GM20431 (cell line): ENCODE measurements around the gene DNAAF2.
"Not testable (repeated sequence)": the region's sequence is repeated elsewhere in the genome, so short reads cannot be mapped to it uniquely, and the experiment has no call there.

Experiments
- in situ Hi-C: fragments of 300-500 bp; cut with MseI, MboI; formaldehyde crosslinking; loops from one replicate; pipeline ENCODE4 v1.15.0; 2020; ENCODE audit warnings: low sequenced_read_pairs; ENCODE audit not compliant: unreplicated experiment

DNAAF2 gene

DNA sequence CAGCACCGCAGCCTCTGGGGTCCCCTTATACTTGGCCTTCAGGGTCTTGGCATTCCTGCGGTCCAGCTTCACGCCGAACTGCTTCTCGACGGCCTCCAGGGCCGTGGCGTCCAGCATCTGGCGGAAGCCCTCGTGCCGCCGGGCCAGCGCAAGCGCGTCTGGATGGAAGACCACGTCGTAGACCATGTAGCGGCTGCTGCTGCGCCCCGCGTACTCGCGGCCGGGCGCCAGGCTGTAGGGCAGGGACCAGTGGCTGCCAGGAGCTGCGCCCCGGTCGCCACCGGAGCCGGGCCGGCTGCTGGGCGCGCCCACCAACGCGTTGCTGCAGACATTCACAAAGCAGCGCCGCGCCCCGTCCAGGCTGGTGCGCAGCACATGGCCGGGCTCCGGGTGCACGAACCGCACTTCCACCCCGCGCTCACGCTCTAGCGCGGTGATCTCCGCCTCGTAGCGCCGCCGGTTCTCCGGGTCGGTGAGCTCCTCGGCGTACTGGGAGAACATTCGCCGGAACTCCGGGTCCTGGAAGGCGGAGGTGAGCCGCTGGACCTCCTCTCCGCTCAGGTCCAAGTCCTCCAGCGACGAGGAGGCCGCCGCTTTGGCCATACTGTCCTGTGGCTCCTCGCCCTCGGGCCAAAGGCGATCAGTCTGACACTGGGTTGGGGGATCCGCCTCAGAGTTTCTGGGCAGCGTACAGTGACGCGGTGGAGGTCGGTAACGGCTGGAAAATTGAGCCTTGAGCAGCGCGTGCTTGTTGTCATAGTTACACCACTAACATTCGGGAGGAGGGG is at the start of gene DNAAF2:
Gene DNAAF2, minus strand, starts transcription at position 698 of the 788 bp plus-strand sequence. Its CDS starts 95 bp downstream, at position 603.
- in situ Hi-C loops, result no loop called here

DNA sequence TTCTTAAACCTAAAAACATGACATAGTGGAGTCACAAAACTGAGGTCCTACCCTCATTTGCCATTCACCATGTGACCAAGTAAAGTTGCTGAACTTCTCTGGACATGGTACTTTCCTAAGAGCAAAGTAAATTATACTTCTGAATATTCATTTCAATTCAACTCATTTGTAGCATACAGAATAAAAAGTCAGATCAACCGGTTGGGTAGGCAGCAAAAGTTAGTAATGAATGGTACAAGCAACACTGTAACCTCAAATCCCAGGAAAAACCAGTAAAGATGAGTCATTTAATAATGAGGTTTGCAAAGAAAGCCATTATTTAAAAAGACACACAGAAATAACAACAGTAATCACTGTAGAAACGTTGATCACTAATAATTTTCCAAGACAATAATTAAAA is 44.2 kb upstream of the DNAAF2 start:
- in situ Hi-C loops, result no loop called here

DNA sequence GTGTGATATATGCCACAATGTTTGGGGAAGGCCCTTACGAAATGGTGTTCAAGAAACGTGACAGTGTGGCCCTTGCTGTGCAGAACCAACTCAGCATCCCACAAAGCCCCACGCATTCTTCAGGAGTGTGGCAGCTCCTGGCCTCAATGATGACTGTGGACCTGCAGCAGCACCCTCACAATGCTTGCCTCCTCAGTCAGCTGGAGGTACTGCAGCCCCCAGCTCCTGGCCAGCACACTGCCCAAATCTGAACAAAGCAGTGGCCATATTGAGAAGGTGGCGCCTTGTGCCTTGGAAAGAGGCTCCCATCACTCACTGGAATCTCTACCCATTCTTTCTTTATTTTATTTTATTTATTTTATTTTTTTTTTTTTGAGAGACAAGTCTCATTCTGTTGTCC is 42.6 kb upstream of the DNAAF2 start:
- in situ Hi-C loops, result no loop called here

- in situ Hi-C loops, result no loop called here
These were observed 38.5 kb upstream of the DNAAF2 start for GRCh38 chr14:49673586-49673985.

DNA sequence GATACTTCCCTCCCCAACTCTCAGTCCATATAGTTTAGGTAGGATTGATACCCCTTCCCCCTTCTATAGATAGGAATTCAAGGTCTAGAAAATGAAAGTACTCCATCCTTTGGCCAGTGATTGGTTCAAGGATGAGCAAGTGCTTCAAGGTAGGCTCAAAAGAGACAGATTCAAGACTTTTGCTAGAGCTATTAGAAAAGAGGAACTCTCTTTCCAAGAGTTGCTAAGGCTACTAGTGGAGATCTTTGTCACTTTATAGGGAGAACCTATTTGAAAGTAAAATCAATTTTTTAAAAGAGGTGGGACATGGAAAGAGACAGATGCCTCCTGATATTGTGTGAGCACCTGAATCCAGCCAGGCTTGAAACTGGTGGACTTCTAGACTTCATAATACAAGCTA is 35.4 kb upstream of the DNAAF2 start:
- in situ Hi-C loops, result no loop called here

GRCh38 chr14:49659526-49660455 is 24.7 kb upstream of the DNAAF2 start:
- in situ Hi-C loops, result no loop called here

GRCh38 chr14:49657500-49657899 is 22.5 kb upstream of the DNAAF2 start:
- in situ Hi-C loops, result not testable (repeated sequence)

DNA sequence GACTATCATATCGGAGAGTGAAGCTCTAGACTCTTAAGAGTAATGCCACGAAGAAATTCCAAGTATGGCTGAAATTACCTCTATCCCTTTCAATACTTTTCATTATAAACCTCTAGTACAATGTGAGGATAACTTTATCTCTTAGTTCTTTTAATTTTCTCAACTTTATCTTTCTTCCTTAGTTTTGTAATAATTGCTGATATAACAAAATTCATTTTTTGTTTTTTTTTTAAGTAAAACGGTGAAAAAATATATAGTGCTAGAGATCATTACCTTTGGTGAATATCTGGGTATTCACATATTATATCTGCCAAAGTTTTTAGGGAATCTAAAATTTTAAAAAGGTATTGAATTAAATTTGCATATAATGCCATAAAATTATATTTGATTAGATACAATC is 19.5 kb upstream of the DNAAF2 start:
- in situ Hi-C loops, result no loop called here

GRCh38 chr14:49653508-49653907 is 18.5 kb upstream of the DNAAF2 start:
- in situ Hi-C loops, result no loop called here

DNA sequence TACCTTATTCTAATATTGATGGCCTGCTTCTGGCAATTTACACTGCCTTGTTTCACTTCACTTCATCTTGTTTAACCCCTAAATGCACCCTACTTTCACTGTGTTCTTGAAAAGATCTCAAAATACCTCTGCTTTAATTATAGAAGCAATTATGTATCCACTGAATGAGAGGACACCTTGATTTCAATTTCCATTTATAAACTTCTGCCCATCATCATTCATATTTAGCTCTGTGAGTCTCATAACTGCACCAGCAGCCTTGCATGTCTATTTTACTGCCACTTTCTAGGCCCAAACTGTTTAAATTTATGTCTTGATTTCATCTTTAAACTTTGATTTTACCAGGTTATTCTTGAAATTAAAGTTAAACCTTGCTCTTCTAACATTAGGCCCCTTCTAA is 7.1 kb upstream of the DNAAF2 start:
- in situ Hi-C loops, result no loop called here

- in situ Hi-C loops, result no loop called here
These were observed 6.7 kb upstream of the DNAAF2 start for GRCh38 chr14:49641697-49642129.

- in situ Hi-C loops, result no loop called here
These were observed 5.7 kb upstream of the DNAAF2 start for GRCh38 chr14:49640540-49641417.

DNA sequence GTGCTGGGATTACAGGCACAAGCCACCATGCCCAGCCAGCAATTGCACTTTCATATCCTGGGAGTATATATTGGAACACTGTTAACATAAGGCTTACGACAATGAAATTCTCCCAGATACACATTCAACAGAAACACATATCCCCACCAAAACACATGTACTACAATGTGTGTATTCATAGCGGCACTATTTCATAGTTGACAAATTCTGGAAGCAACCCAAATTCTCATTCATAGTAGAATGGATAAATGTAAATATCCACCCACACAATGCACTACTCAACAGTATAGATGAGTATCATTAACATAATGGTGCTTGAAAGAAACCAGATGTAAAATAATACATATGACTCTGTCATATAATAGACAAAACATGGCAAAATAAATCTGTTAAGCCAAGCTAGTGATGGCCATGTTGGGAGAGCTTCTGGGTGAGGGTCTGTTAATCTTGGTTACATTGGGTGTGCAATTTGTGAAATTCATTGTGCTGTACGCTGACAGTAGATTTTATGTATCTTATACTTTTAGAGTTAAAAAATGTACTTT is 2.6 kb upstream of the DNAAF2 start:
- in situ Hi-C loops, result no loop called here

- in situ Hi-C loops, result no loop called here
These were observed 1.8 kb upstream of the DNAAF2 start for GRCh38 chr14:49636866-49637265.

DNA sequence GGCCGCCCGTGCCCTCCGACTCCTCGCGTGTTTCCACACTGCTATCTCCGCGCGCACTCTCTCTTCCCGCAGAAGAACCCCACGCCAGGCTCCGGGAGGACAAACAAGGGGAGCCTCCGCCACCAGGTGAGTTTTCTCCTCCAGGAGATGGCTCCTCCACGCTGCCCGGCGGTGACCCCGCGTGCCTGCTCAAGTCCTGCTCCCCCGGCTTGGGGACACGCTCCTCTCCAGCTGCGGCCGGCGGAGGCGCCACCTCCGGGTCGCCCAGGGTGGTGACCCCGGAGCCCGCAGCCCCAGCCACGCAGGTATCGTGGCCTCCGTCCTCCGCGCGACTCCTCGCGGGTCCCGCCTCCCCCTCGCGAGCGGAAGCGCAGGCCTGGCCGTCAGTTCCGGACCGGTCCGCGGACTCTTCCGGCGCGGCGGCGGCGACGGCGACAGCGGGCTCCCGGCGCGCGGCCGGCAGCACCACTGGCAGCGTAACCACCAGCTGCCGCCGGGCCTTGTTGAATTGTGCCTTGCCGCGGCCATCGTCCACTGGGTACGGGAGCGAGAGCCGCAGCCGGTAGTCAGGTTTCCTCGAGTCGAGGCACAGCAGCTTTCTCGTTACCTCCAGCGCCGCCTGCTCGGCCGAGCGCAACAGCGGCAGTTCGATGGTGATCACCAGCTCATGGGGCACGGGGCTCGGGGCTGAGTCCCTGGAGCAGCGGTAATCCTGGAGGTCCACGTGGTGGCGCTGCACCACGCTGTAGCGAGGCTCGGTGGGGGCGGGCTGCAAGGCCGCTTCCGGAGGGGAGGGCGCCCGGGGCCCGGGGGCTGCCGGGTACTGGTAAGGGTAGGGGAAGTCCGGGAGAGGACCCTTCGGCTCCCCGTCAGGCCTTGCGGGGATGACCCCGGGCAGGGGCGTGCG is 1.2 kb downstream of the DNAAF2 start:
- in situ Hi-C loops, result no loop called here

DNA sequence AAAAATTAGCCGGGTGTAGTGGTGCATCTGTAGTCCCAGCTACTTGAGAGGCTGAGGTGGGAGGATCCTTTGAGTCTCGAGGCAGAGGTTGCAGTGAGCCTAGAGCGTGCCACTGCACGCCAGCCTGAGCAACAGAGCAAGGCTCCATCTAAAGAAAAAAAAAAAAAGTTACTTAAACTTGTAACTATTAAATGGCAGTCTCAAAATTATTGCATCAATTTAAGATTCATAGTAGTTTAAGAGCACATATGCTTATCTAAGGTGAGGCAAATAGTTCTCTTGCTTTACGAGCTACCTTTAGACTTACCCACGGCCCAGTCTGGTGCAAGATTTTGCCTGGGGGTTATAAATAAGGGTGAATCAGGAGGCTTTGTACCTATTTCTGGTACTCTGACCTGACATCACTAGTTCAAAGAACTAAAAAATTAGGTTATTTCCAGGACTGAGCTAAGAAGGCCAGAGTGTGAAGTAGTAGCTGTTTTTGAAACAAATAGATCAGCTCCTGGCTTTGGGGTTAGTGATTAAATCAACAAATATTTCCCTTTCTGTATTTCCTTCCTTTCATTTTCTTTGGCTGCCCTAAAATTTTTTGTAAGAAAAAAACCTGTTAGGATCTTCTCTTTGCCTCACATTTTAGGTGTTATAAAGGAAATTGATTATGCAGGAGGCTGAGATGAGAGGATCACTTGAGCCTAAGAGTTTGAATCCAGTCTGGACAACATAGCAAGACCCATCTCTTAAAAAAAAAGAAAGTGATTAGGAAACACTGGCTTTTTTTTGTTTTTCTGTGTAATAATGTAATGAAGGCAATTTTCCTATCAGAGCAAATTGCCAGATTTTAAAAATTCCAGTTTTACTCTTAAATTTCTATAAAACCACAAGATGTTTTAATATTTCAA is 10.9 kb downstream of the DNAAF2 start:
- in situ Hi-C loops, result no loop called here

- in situ Hi-C loops, result no loop called here
These were observed 11.7 kb downstream of the DNAAF2 start for GRCh38 chr14:49623387-49623786.
